CD4-positive, alpha-beta T cell treated with Interleukin-10 for 1 hour (primary cell): ENCODE results near the gene NBPF10.
A peak's percentile ranks its signal among the peaks of the same experiment; 100 is the strongest.
"Not testable (repeated sequence)": the region's sequence is repeated elsewhere in the genome, so short reads cannot be mapped to it uniquely, and the experiment has no call there.

ENCODE experiments used
- DNase-seq: peaks from one replicate; pipeline ENCODE4 v3.0.0-alpha.2; 2020

NBPF10 gene

GRCh38 chr1:146144465-146144864 lies at the start of gene NBPF10:
TSS of gene NBPF10 (minus strand) at chr1:146144804. CDS start at chr1:146144769, 35 bp downstream.
- DNase-seq: peak; percentile 18

- DNase-seq: not testable (repeated sequence)
These were observed 29.9 kb upstream of the NBPF10 start for GRCh38 chr1:146174531-146174930.

GRCh38 chr1:146167740-146168139 lies 23.1 kb upstream of the NBPF10 start:
- not testable (repeated sequence) for DNase-seq

- DNase-seq: not testable (repeated sequence)
These were observed 22.7 kb upstream of the NBPF10 start for GRCh38 chr1:146167273-146167672.
